Motor neuron (in vitro differentiated cells): ENCODE data around the gene TDRD9. TPM values are rescaled to one million over a fixed set of nuclear protein-coding genes. Genes with fewer than 3 reads are reported as not detected.
"Not testable (repeated sequence)": the region's sequence is repeated elsewhere in the genome, so short reads cannot be mapped to it uniquely, and the experiment has no call there.

Experiments
- ATAC-seq, 8 experiments: fragments of 200-7000 bp; cut with Tn5 transposase; replicated peaks in 6 of 8; 2 replicates each; pipeline ENCODE4 v1.8.0; 2021; ENCODE audit warnings: mild to moderate bottlenecking in 8 of 8, moderate library complexity in 8 of 8
- H3K27ac ChIP-seq, 2 donors: fragments of 250-450 bp; sonication (Bioruptor Pico); 2 replicates each; pipeline ENCODE4 v1.9.0; 2021; ENCODE audit warnings: antibody characterized with exemption in 2 of 2, mild to moderate bottlenecking in 2 of 2, moderate library complexity in 1 of 2
- H3K4me1 ChIP-seq, 2 donors: fragments of 250-450 bp; sonication (Bioruptor Pico); replicated peaks in 1 of 2; 2 replicates each; pipeline ENCODE4 v1.6.1; 2021; ENCODE audit warnings: antibody characterized with exemption in 2 of 2, mild to moderate bottlenecking in 2 of 2, moderate library complexity in 1 of 2
- H3K4me3 ChIP-seq, 5 donors: fragments of 250-450 bp; sonication (Bioruptor Pico); 2 replicates each; pipeline ENCODE4 v1.9.0; 2021; ENCODE audit warnings: antibody characterized with exemption in 5 of 5, mild to moderate bottlenecking in 5 of 5, moderate library complexity in 4 of 5
- WGBS, 10 experiments: fragments of 450-650 bp; shearing (Covaris generic); methylation state at CpG; one replicate each; pipeline ENCODE4 v1.0.0; 2022; 5-methylcytosine and 5-hydroxymethylcytosine counted together
- in situ Hi-C, 9 experiments: fragments of 400-800 bp; cut with MboI; loops; one replicate each; pipeline ENCODE4 v1.15.0; 2021; ENCODE audit warnings: low sequenced_read_pairs in 9 of 9, low pct_unique_long_range_greater_than_20kb in 2 of 9; ENCODE audit not compliant: unreplicated experiment in 9 of 9
- total RNA-seq, 8 experiments: library from RNA; unstranded; fragments of 300-600 nt; gene quantifications; 2 replicates each; pipeline versions ENCODE4 v1.2.3 to v1.2.4, GENCODE V29; 2022

TDRD9 gene
- total RNA-seq, 8 experiments from 2014 or later: 0.33 TPM; not detected in 7

GRCh38 chr14:103887170-103887501, 41.1 kb upstream of the TDRD9 start:
- H3K27ac ChIP-seq: no peak overlapping the region

GRCh38 chr14:103887557-103888115, 40.6 kb upstream of the TDRD9 start:
- in situ Hi-C loops: no loop called here
- Histone ChIP-seq H3K4me1 (no peaks in the 10 kb centered on the region), H3K27ac (no peak overlapping the region), H3K4me3 (no peak overlapping the region)
- 65 to 93% (median 75%) methylated on average over 1 to 5 of the region's 10 CpGs; no CpG with 5 or more reads in 6 of the 10 experiments for WGBS, 10 experiments
- no peak for ATAC-seq

More at GRCh38 chr14:103887170-103887501, 41.1 kb upstream of the TDRD9 start:
- in situ Hi-C loops: no loop called here
- ATAC-seq: no peak
- Histone ChIP-seq H3K4me3 (no peak overlapping the region), H3K4me1 (no peaks in the 10 kb centered on the region)
- 80% methylated on average over 1 of the region's 6 CpGs; no CpG with 5 or more reads in 9 of the 10 experiments for WGBS, 10 experiments

GRCh38 chr14:103889002-103889312, 39.3 kb upstream of the TDRD9 start:
- H3K27ac ChIP-seq, H3K4me1 ChIP-seq, in situ Hi-C loops, H3K4me3 ChIP-seq, ATAC-seq: not testable (repeated sequence)
- WGBS, 10 experiments: 90 to 100% (median 100%) methylated on average over 1 to 7 of the region's 8 CpGs; no CpG with 5 or more reads in 5 of the 10 experiments

- ATAC-seq: peak in 2 of 8 experiments; percentile 42 to 96
- no peaks in the 10 kb centered on the region for H3K4me1 ChIP-seq
- H3K4me3 ChIP-seq: no peak overlapping the region
- in situ Hi-C loops: no loop called here
- H3K27ac ChIP-seq: no peak overlapping the region
- 65 to 90% (median 66%) methylated on average over 2 to 13 of the region's 31 CpGs; no CpG with 5 or more reads in 4 of the 10 experiments for WGBS, 10 experiments
Measured at GRCh38 chr14:103889313-103890051, 38.8 kb upstream of the TDRD9 start.

- Histone ChIP-seq H3K4me1 (no peaks in the 10 kb centered on the region), H3K4me3 (no peak overlapping the region), H3K27ac (no peak overlapping the region)
- in situ Hi-C loops: no loop called here
- WGBS, 10 experiments: 80 to 94% (median 93%) methylated on average over 2 to 6 of the region's 10 CpGs; no CpG with 5 or more reads in 7 of the 10 experiments
- ATAC-seq: no peak
Measured at GRCh38 chr14:103890052-103890371, 38.2 kb upstream of the TDRD9 start.

GRCh38 chr14:103890821-103891666, 37.2 kb upstream of the TDRD9 start:
- no peaks in the 10 kb centered on the region for H3K4me1 ChIP-seq
- ATAC-seq: no peak
- in situ Hi-C loops: no loop called here
- 50 to 93% (median 80%) methylated on average over 2 to 4 of the region's 18 CpGs; no CpG with 5 or more reads in 3 of the 10 experiments for WGBS, 10 experiments
- no peak overlapping the region for H3K4me3 ChIP-seq
- no peak overlapping the region for H3K27ac ChIP-seq

- ATAC-seq: no peak
- in situ Hi-C loops: no loop called here
- WGBS, 10 experiments: 73 to 100% (median 90%) methylated on average over 1 to 6 of the region's 15 CpGs; no CpG with 5 or more reads in 3 of the 10 experiments
Measured at GRCh38 chr14:103891667-103892215, 36.5 kb upstream of the TDRD9 start.

GRCh38 chr14:103892247-103892646, 36.0 kb upstream of the TDRD9 start:
- 29 to 83% (median 40%) methylated on average over 1 to 3 of the region's 8 CpGs; no CpG with 5 or more reads in 5 of the 10 experiments for WGBS, 10 experiments
- Histone ChIP-seq H3K4me3 (no peak overlapping the region), H3K4me1 (no peaks in the 10 kb centered on the region), H3K27ac (no peak overlapping the region)
- in situ Hi-C loops: no loop called here
- no peak for ATAC-seq

More at GRCh38 chr14:103891667-103892215, 36.5 kb upstream of the TDRD9 start:
- H3K27ac ChIP-seq: no peak overlapping the region
- no peak overlapping the region for H3K4me3 ChIP-seq
- H3K4me1 ChIP-seq: no peaks in the 10 kb centered on the region

GRCh38 chr14:103894034-103894722, 34.1 kb upstream of the TDRD9 start:
- Histone ChIP-seq H3K4me1 (no peaks in the 10 kb centered on the region), H3K4me3 (no peak overlapping the region), H3K27ac (no peak overlapping the region)
- in situ Hi-C loops: no loop called here
- 8 to 100% (median 67%) methylated on average over 2 to 7 of the region's 26 CpGs; no CpG with 5 or more reads in 5 of the 10 experiments for WGBS, 10 experiments
- no peak for ATAC-seq

- ATAC-seq: no peak
- Histone ChIP-seq H3K4me1 (no peaks in the 10 kb centered on the region), H3K27ac (no peak overlapping the region), H3K4me3 (no peak overlapping the region)
- WGBS, 10 experiments: 14 to 79% methylated on average over 1 to 4 of the region's 7 CpGs; no CpG with 5 or more reads in 8 of the 10 experiments
- in situ Hi-C loops: no loop called here
Measured at GRCh38 chr14:103894723-103895059, 33.6 kb upstream of the TDRD9 start.

GRCh38 chr14:103896578-103896977, 31.7 kb upstream of the TDRD9 start:
- 38 to 100% (median 67%) methylated on average over 1 to 6 of the region's 6 CpGs; no CpG with 5 or more reads in 4 of the 10 experiments for WGBS, 10 experiments
- no peak for ATAC-seq
- H3K27ac ChIP-seq: no peak overlapping the region
- no peak overlapping the region for H3K4me3 ChIP-seq
- no peaks in the 10 kb centered on the region for H3K4me1 ChIP-seq
- in situ Hi-C loops: no loop called here

- Histone ChIP-seq H3K4me3 (no peak overlapping the region), H3K27ac (no peak overlapping the region), H3K4me1 (no peaks in the 10 kb centered on the region)
- in situ Hi-C loops: no loop called here
- 17 to 100% (median 81%) methylated on average over 1 to 13 of the region's 27 CpGs; no CpG with 5 or more reads in 2 of the 10 experiments for WGBS, 10 experiments
- ATAC-seq: no peak
Measured at GRCh38 chr14:103897075-103897947, 30.9 kb upstream of the TDRD9 start.
